Heart left ventricle (tissue), 13 donors: ENCODE data around the gene SOD1.

ENCODE experiments used
- POLR2A ChIP-seq, 2 donors: fragments of 450-650 bp; IDR thresholded peaks; one replicate each; pipeline ENCODE4 v1.6.1; 2017; ENCODE audit warnings: antibody characterized with exemption in 2 of 2, mild to moderate bottlenecking in 2 of 2, moderate library complexity in 2 of 2
- TF ChIP-seq, protein P1 (sequence below), 12 donors: fragments of 200-600 bp; sonication (generic) in 4 of 12; IDR thresholded peaks; one replicate each; pipeline versions ENCODE4 v1.5.0 to v1.8.0; 2018 to 2022; ENCODE audit warnings: antibody characterized with exemption in 12 of 12, mild to moderate bottlenecking in 5 of 12
- donor health status: ischemic (EF 13 %, LVEDD 7.1; RV severe dilation, severe dysfunction).
- donor health status: DM: no; HTN: yes; CAD: no.
- donor health status: DM: no; HTN: no; CAD: no.
- donor health status: ischemic (EF 25% LVEDD 6.9; RV normal size, moderate dysfunction).
- donor health status: ischemic (EF 25% LVEDD 5.7; RV mildly dilated, moderate dysfunction).
- donor health status: ischemic (EF 35%, LVEDD 5.7; RV mildly dilated, moderate dysfunction).
- donor health status: nonischemic (EF 11% LVEDD 7.7; RV severe dilation, severe dysfunction).
- donor health status: DM: yes; HTN: yes; CAD: no.
- donor health status: PGD.
- donor health status: ischemic (EF 29% LVEDD 5.4; RV normal size, mild dysfunction).
- donor health status: nonischemic (EF 23%, LVEDD 6.1; RV moderate dilation, normal function).

DNA sequence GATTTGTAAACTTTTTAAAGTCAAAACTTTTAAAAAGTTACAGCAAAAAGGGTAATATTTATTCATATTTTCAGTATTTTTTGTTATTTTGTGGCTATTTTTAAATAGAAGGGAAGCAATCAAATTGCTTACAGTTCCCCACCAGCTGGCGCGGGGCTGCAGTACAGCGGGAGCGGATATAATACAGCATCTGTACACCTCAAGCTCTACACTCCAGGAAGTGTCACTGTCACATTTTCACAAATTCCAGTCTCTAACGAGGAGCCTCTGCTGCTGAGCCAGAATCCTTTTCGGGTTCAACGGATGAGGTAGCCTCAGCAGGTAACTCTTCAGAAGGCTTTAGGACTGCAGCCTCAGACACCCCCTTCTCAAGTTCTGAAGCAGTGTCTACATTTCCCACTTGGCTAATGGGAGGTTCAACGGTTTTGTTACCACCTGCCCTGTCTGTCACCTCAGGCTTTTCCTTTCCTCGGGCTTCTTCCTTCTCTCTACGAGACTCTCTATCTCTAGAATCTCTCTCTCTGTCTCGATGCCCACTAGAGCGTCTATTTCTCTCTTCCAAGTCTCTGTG is 11.7 kb downstream of the SOD1 start:
- TF ChIP-seq, protein P1, sequence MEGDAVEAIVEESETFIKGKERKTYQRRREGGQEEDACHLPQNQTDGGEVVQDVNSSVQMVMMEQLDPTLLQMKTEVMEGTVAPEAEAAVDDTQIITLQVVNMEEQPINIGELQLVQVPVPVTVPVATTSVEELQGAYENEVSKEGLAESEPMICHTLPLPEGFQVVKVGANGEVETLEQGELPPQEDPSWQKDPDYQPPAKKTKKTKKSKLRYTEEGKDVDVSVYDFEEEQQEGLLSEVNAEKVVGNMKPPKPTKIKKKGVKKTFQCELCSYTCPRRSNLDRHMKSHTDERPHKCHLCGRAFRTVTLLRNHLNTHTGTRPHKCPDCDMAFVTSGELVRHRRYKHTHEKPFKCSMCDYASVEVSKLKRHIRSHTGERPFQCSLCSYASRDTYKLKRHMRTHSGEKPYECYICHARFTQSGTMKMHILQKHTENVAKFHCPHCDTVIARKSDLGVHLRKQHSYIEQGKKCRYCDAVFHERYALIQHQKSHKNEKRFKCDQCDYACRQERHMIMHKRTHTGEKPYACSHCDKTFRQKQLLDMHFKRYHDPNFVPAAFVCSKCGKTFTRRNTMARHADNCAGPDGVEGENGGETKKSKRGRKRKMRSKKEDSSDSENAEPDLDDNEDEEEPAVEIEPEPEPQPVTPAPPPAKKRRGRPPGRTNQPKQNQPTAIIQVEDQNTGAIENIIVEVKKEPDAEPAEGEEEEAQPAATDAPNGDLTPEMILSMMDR (IDR thresholded peaks at IDR 0.05) = no peak
- TF ChIP-seq POLR2A (IDR thresholded peaks at IDR 0.05) = no peak
